HEK293 (cell line): ENCODE data around the gene YIPF2.
"Not testable (repeated sequence)": the region's sequence is repeated elsewhere in the genome, so short reads cannot be mapped to it uniquely, and the experiment has no call there.

Experiments
- CTCF ChIA-PET: fragments of 350-600 bp; formaldehyde crosslinking; extraction: SDS; loops from one replicate; lab custom pipeline; 2021; ENCODE audit warnings: antibody characterized with exemption; lab: Yijun Ruan, JAX
- POLR2A ChIA-PET: fragments of 300-600 bp; formaldehyde crosslinking; extraction: SDS; loops from one replicate; lab custom pipeline; 2020; ENCODE audit warnings: antibody characterized with exemption, inconsistent platforms; lab: Yijun Ruan, JAX
- H3K27ac ChIP-seq: fragments of 200-500 bp; sonication (Bioruptor generic); 2 replicates; pipeline ENCODE4 v1.5.1; 2014; ENCODE audit warnings: low read depth, low read length, control low read depth, inconsistent platforms; ENCODE audit errors: extremely low read depth
- H3K36me3 ChIP-seq, 2 experiments: fragments of 200-500 bp in 1 of 2; sonication (Bioruptor generic) in 1 of 2; 1 replicate in 1 of 2; 2 replicates in 1 of 2; pipeline ENCODE4 v1.5.1; 2014 to 2017; ENCODE audit warnings: inconsistent platforms in 2 of 2, low read length in 2 of 2; ENCODE audit not compliant: control insufficient read depth in 2 of 2, insufficient read depth in 1 of 2
- H3K4me1 ChIP-seq: fragments of 200-500 bp; sonication (Bioruptor generic); 2 replicates; pipeline ENCODE4 v1.5.1; 2014; ENCODE audit warnings: mild to moderate bottlenecking, low read length, inconsistent platforms; ENCODE audit not compliant: control insufficient read depth, insufficient read depth
- H3K4me3 ChIP-seq: 2 replicates; pipeline ENCODE4 v1.5.1; 2011; ENCODE audit warnings: low read depth, mild to moderate bottlenecking, control low read depth, low read length, moderate library complexity
- H3K9me3 ChIP-seq: fragments of 200-500 bp; sonication (Bioruptor generic); 2 replicates; pipeline ENCODE4 v1.5.1; 2014; ENCODE audit warnings: low read depth, low read length, inconsistent platforms; ENCODE audit not compliant: control insufficient read depth, insufficient read depth
- GLIS1 ChIP-seq: fragments of 450-650 bp; formaldehyde crosslinking; IDR thresholded peaks from 2 replicates; pipeline ENCODE4 v1.5.1; 2016; ENCODE audit warnings: missing biosample characterization, missing genetic modification characterization
- INSM2 ChIP-seq: fragments of 450-650 bp; formaldehyde crosslinking; IDR thresholded peaks from 2 replicates; pipeline ENCODE4 v1.5.1; 2016; ENCODE audit warnings: missing biosample characterization, missing genetic modification characterization
- KLF10 ChIP-seq: fragments of 450-650 bp; IDR thresholded peaks from 2 replicates; pipeline ENCODE4 v1.5.1; 2018; ENCODE audit warnings: missing biosample characterization, mild to moderate bottlenecking, missing genetic modification characterization
- KLF8 ChIP-seq: fragments of 450-650 bp; formaldehyde crosslinking; IDR thresholded peaks from 2 replicates; pipeline ENCODE4 v1.5.1; 2016; ENCODE audit warnings: missing biosample characterization, missing genetic modification characterization
- ZNF146 ChIP-seq: fragments of 450-650 bp; formaldehyde crosslinking; IDR thresholded peaks from 2 replicates; pipeline ENCODE4 v1.5.1; 2016; ENCODE audit warnings: missing biosample characterization, missing genetic modification characterization
- ZNF202 ChIP-seq: fragments of 450-650 bp; formaldehyde crosslinking; IDR thresholded peaks from 2 replicates; pipeline ENCODE4 v1.5.1; 2016; ENCODE audit warnings: missing biosample characterization, missing genetic modification characterization, borderline replicate concordance
- ZNF341 ChIP-seq: fragments of 450-650 bp; formaldehyde crosslinking; IDR thresholded peaks from 2 replicates; pipeline ENCODE4; 2016; ENCODE audit warnings: low read depth, missing biosample characterization, missing genetic modification characterization
- ZNF362 ChIP-seq: fragments of 450-650 bp; formaldehyde crosslinking; IDR thresholded peaks from 2 replicates; pipeline ENCODE4 v1.5.1; 2016; ENCODE audit warnings: missing biosample characterization, missing genetic modification characterization
- ZNF398 ChIP-seq: fragments of 450-650 bp; formaldehyde crosslinking; IDR thresholded peaks from 2 replicates; pipeline ENCODE4 v1.5.1; 2017; ENCODE audit warnings: missing biosample characterization, missing genetic modification characterization
- ZNF404 ChIP-seq: fragments of 450-650 bp; formaldehyde crosslinking; IDR thresholded peaks from 2 replicates; pipeline ENCODE4 v1.5.1; 2017; ENCODE audit warnings: missing biosample characterization, missing genetic modification characterization
- ZNF501 ChIP-seq: fragments of 450-650 bp; formaldehyde crosslinking; IDR thresholded peaks from 2 replicates; pipeline ENCODE4 v1.5.1; 2016; ENCODE audit warnings: missing biosample characterization, missing genetic modification characterization
- ZNF560 ChIP-seq: fragments of 450-650 bp; formaldehyde crosslinking; IDR thresholded peaks from 2 replicates; pipeline ENCODE4 v1.5.1; 2017; ENCODE audit warnings: missing biosample characterization, missing genetic modification characterization, borderline replicate concordance
- ZNF747 ChIP-seq: fragments of 450-650 bp; formaldehyde crosslinking; IDR thresholded peaks from 2 replicates; pipeline ENCODE4 v1.5.1; 2016; ENCODE audit warnings: missing biosample characterization, missing genetic modification characterization

YIPF2 gene

GRCh38 chr19:10881403-10882107, 46.9 kb downstream of the YIPF2 start:
- POLR2A ChIA-PET = interaction anchor here (1.0 kb wide), 1 partner anchor 9 kb away, joined by 3 read pairs; no protein-coding TSS in a partner anchor
- TF ChIP-seq INSM2 (tag by site-specific recombination) (no peak), ZNF202 (tag by site-specific recombination) (no peak), ZNF341 (tag by site-specific recombination) (peak; percentile 9; the same call in 1 of the 2 replicates), ZNF501 (tag by site-specific recombination) (no peak), GLIS1 (tag by site-specific recombination) (peak; percentile 37)
- TF ChIP-seq, all 188 proteins: peak for 2
- H3K36me3 ChIP-seq = peaks cover 0 to 9% of the 10 kb centered on the region in 2 experiments; a peak in 1 of 3 replicates
- no peak overlapping the region for H3K4me3 ChIP-seq
- no peaks in the 10 kb centered on the region for H3K9me3 ChIP-seq
- CTCF ChIA-PET = interaction anchor here (0.6 to 2.3 kb wide), 5 partner anchors 9 to 218 kb away, joined by 3 to 18 read pairs (median 3); partner anchors contain the start of gene CARM1
- no peak overlapping the region for H3K27ac ChIP-seq
- H3K4me1 ChIP-seq = no peaks in the 10 kb centered on the region; the same call in 1 of the 2 replicates

GRCh38 chr19:10878253-10878652, 50.2 kb downstream of the YIPF2 start:
- H3K9me3 ChIP-seq = no peaks in the 10 kb centered on the region
- TF ChIP-seq ZNF404 (tag by site-specific recombination) = no peak
- TF ChIP-seq, all 188 proteins: peak for 0
- no peak overlapping the region for H3K4me3 ChIP-seq
- ChIA-PET CTCF (interaction anchor here (1.5 kb wide), 1 partner anchor 14 kb away, joined by 10 read pairs; no protein-coding TSS in a partner anchor), POLR2A (no interaction called here)
- H3K4me1 ChIP-seq = no peaks in the 10 kb centered on the region; the same call in 1 of the 2 replicates
- H3K27ac ChIP-seq = no peak overlapping the region
- peaks cover 13 to 20% of the 10 kb centered on the region in 2 experiments; a peak in 2 of 3 replicates for H3K36me3 ChIP-seq

GRCh38 chr19:10877608-10878007, 50.8 kb downstream of the YIPF2 start:
- H3K27ac ChIP-seq, POLR2A ChIA-PET, H3K4me3 ChIP-seq, H3K4me1 ChIP-seq, H3K9me3 ChIP-seq: not testable (repeated sequence)
- CTCF ChIA-PET = interaction anchor here (1.2 to 1.5 kb wide), 2 partner anchors 13 to 16 kb away, joined by 3 to 10 read pairs; no protein-coding TSS in a partner anchor
- peaks cover 13 to 20% of the 10 kb centered on the region in 2 experiments; a peak in 2 of 3 replicates for H3K36me3 ChIP-seq

GRCh38 chr19:10876459-10877240, 51.8 kb downstream of the YIPF2 start:
- peaks cover 13 to 20% of the 10 kb centered on the region in 2 experiments; a peak in 2 of 3 replicates for H3K36me3 ChIP-seq
- ChIA-PET CTCF (interaction anchor here (0.5 to 1.5 kb wide), 3 partner anchors 12 to 136 kb away, joined by 3 to 10 read pairs (median 3); no protein-coding TSS in a partner anchor), POLR2A (no interaction called here)
- no peak overlapping the region for H3K27ac ChIP-seq
- no peak for TF ChIP-seq ZNF747 (tag by site-specific recombination)
- TF ChIP-seq ZNF341 (tag by site-specific recombination) = peak; percentile 59
- no peaks in the 10 kb centered on the region for H3K9me3 ChIP-seq
- H3K4me3 ChIP-seq = no peak overlapping the region
- H3K4me1 ChIP-seq = no peaks in the 10 kb centered on the region; the same call in 1 of the 2 replicates

- ChIA-PET POLR2A (interaction anchor here (1.3 kb wide), 1 partner anchor 14 kb away, joined by 5 read pairs; no protein-coding TSS in a partner anchor), CTCF (interaction anchor here (0.5 to 3.0 kb wide), 6 partner anchors 10 to 162 kb away, joined by 3 to 20 read pairs (median 4); no protein-coding TSS in a partner anchor)
- no peak overlapping the region for H3K27ac ChIP-seq
- TF ChIP-seq KLF10 = no peak
- peak; percentile 59; the same call in 1 of the 2 replicates for TF ChIP-seq ZNF362 (tag by site-specific recombination)
- TF ChIP-seq KLF8 (tag by site-specific recombination) = 0 out of 2 replicates have a peak, but pooled peaks have one; percentile 15
- 0 out of 2 replicates have a peak, but pooled peaks have one; percentile 4 for TF ChIP-seq ZNF560
- no peak for TF ChIP-seq ZNF146 (tag by site-specific recombination)
- no peak for TF ChIP-seq ZNF341 (tag by site-specific recombination)
- TF ChIP-seq ZNF398 (tag by site-specific recombination) = no peak
- no peak overlapping the region for H3K4me3 ChIP-seq
- H3K4me1 ChIP-seq = no peaks in the 10 kb centered on the region
- peaks cover 13 to 16% of the 10 kb centered on the region in 2 experiments; a peak in 2 of 3 replicates for H3K36me3 ChIP-seq
- no peaks in the 10 kb centered on the region for H3K9me3 ChIP-seq
These were observed 54.4 kb downstream of the YIPF2 start for GRCh38 chr19:10874024-10874423.
